ENCODE results near the gene CLDN15.
A peak's percentile ranks its signal among the peaks of the same experiment; 100 is the strongest.

The CLDN15 gene

GRCh38 chr7:101226721-101227120 is 10.9 kb downstream of the CLDN15 start:
- DNase-seq: no peak
- Mint-ChIP-seq H3K4me3 (no peak overlapping the region), H3K36me3 (ENCODE audit: low read depth) (peaks cover 46% of the 10 kb centered on the region), H3K4me1 (peaks cover 21% of the 10 kb centered on the region), H3K27me3 (ENCODE audit: low read depth, poor library complexity) (peaks cover 2% of the 10 kb centered on the region), H3K9me3 (no peaks in the 10 kb centered on the region), H3K27ac (no peak overlapping the region)
- TF ChIP-seq CTCF (IDR thresholded peaks at IDR 0.05): no peak

GRCh38 chr7:101225650-101226049 is 12.0 kb downstream of the CLDN15 start:
- Mint-ChIP-seq H3K36me3 (ENCODE audit: low read depth) (peaks cover 48% of the 10 kb centered on the region), H3K27ac (no peak overlapping the region), H3K9me3 (no peaks in the 10 kb centered on the region), H3K4me1 (peaks cover 19% of the 10 kb centered on the region), H3K4me3 (no peak overlapping the region), H3K27me3 (ENCODE audit: low read depth, poor library complexity) (no peaks in the 10 kb centered on the region)
- no peak for DNase-seq
- no peak for TF ChIP-seq CTCF (IDR thresholded peaks at IDR 0.05)

- Mint-ChIP-seq H3K4me1 (peaks cover 30% of the 10 kb centered on the region), H3K9me3 (no peaks in the 10 kb centered on the region), H3K27ac (no peak overlapping the region), H3K27me3 (ENCODE audit: low read depth, poor library complexity) (no peaks in the 10 kb centered on the region), H3K4me3 (no peak overlapping the region), H3K36me3 (ENCODE audit: low read depth) (peaks cover 43% of the 10 kb centered on the region)
- TF ChIP-seq CTCF (IDR thresholded peaks at IDR 0.05): no peak
- DNase-seq: no peak
These were observed 14.1 kb downstream of the CLDN15 start for GRCh38 chr7:101223528-101223927.

- H3K27ac Mint-ChIP-seq: peak overlapping the region; percentile 80
- no peak overlapping the region for H3K4me3 Mint-ChIP-seq
- peaks cover 3% of the 10 kb centered on the region for H3K27me3 Mint-ChIP-seq (ENCODE audit: low read depth, poor library complexity)
These were observed 15.2 kb downstream of the CLDN15 start for GRCh38 chr7:101222275-101222830.

GRCh38 chr7:101220295-101220694 is 17.3 kb downstream of the CLDN15 start:
- Mint-ChIP-seq H3K27me3 (ENCODE audit: low read depth, poor library complexity) (peaks cover 3% of the 10 kb centered on the region), H3K36me3 (ENCODE audit: low read depth) (peaks cover 35% of the 10 kb centered on the region), H3K9me3 (no peaks in the 10 kb centered on the region), H3K4me3 (peak overlapping the region; percentile 6), H3K4me1 (peaks cover 51% of the 10 kb centered on the region), H3K27ac (no peak overlapping the region)
- no peak for TF ChIP-seq CTCF (IDR thresholded peaks at IDR 0.05)
- DNase-seq: no peak

More at GRCh38 chr7:101222275-101222830, 15.2 kb downstream of the CLDN15 start:
- DNase-seq: no peak
- H3K9me3 Mint-ChIP-seq: no peaks in the 10 kb centered on the region
- no peak for TF ChIP-seq CTCF (IDR thresholded peaks at IDR 0.05)
- peaks cover 40% of the 10 kb centered on the region for H3K36me3 Mint-ChIP-seq (ENCODE audit: low read depth)
- peaks cover 36% of the 10 kb centered on the region for H3K4me1 Mint-ChIP-seq
